Activated CD8-positive, alpha-beta memory T cell treated with anti-CD3 and anti-CD28 coated beads for 36 hours (primary cell): Measurements from ENCODE around the gene SETD4. TPM values are rescaled to one million over a fixed set of nuclear protein-coding genes. Genes with fewer than 3 reads are reported as not detected.

Experiments used
- CTCF ChIA-PET: fragments of 350-600 bp; sonication (Branson Sonifier 250); formaldehyde crosslinking; loops from one replicate; lab custom pipeline; 2021; ENCODE audit warnings: antibody characterized with exemption; lab: Charles Lee
- POLR2A ChIA-PET: fragments of 350-600 bp; sonication (Branson Sonifier 250); formaldehyde crosslinking; loops from one replicate; lab custom pipeline; 2021; ENCODE audit warnings: antibody characterized with exemption; lab: Charles Lee
- total RNA-seq, 2 experiments: library from RNA; stranded (reverse); gene quantifications; one replicate each; pipeline ENCODE4 v1.2.3, GENCODE V29; 2021

Gene SETD4
- total RNA-seq, 2 experiments from 2014 or later: 16.0 to 18.2 TPM

- POLR2A ChIA-PET: no interaction called here
- CTCF ChIA-PET: interaction anchor here (0.8 to 1.6 kb wide), 7 partner anchors 8 to 1283 kb away, joined by 3 to 5 read pairs (median 3); no protein-coding TSS in a partner anchor
Measured at GRCh38 chr21:36028127-36029069, 31.9 kb downstream of the SETD4 start.

- ChIA-PET CTCF (interaction anchor here (0.8 to 1.4 kb wide), 4 partner anchors 8 to 804 kb away, joined by 3 to 4 read pairs (median 3); no protein-coding TSS in a partner anchor), POLR2A (no interaction called here)
Measured at GRCh38 chr21:36027347-36027746, 33.0 kb downstream of the SETD4 start.

GRCh38 chr21:36024782-36025181, 35.5 kb downstream of the SETD4 start:
- ChIA-PET CTCF (no interaction called here), POLR2A (no interaction called here)

- POLR2A ChIA-PET: no interaction called here
- CTCF ChIA-PET: no interaction called here
Measured at GRCh38 chr21:36023092-36023480, 37.2 kb downstream of the SETD4 start.

GRCh38 chr21:36022427-36023091, 37.8 kb downstream of the SETD4 start:
- POLR2A ChIA-PET: interaction anchor here (0.5 kb wide), 1 partner anchor 163 kb away, joined by 3 read pairs; no protein-coding TSS in a partner anchor
- CTCF ChIA-PET: no interaction called here

DNA sequence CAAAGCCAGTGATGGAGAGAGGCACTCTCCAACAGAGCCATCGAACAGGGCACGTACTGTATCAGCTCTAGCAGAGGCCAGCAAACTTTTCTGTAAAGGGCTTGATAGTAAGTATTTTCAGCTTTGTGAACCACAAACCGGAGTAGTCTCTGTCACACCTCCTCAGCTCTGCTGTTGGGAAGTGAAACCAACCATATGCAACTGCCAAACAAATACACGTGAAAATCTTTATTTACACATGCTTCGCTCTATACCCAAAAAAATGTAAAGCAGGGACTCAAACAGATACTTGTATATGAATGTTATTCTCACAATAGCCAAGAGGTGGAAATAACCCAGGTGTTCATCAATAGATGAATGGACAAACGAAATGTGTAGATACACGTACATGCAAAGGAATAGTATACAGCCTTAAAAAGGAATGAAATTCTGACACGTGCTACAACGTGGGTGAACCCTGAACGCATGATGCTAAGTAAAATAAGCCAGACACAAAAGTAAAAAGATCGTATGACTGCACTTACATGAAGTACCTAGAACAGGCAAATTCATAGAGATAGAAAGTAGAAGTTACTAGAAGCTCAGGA, 39.0 kb downstream of the SETD4 start:
- POLR2A ChIA-PET: no interaction called here
- CTCF ChIA-PET: no interaction called here

DNA sequence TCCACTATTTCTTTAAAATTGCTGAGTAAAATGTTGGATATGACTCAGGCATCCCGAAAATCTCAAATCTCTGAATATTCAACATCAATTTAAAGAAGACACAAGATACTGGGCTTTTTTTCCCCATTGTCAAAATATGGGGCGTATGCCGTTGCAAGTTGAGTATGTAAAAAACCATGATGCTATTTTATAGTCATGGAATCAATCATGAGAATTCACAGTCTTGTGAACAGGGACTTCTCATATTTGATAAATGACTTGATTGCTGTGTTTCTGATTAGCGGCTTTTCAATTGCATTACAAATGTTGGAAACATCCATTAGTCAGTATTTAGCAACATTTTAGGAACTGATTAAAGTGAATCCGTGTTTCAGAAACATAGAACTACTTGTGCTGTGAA, 45.3 kb downstream of the SETD4 start:
- ChIA-PET CTCF (no interaction called here), POLR2A (no interaction called here)

GRCh38 chr21:36010801-36011200, 49.5 kb downstream of the SETD4 start:
- POLR2A ChIA-PET: no interaction called here
- CTCF ChIA-PET: no interaction called here

DNA sequence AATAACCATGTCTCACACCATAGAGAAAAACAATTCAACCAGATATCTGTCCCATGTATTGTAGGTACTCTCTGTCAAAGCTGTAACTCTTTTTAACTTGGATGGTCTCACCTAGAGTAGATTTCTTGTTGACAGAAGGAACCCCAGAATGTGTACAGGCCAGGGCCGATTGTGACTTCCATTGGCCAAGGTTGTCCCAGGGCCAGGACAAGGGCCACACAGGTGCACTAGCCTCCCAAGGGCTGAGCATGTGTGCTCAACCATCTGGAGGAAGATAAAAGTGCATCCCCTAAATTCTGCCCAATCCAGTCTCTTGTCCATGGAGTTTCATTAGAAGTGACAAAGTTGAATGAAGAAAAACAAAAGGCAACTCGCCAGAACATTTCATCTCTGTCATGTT, 51.8 kb downstream of the SETD4 start:
- CTCF ChIA-PET: no interaction called here
- POLR2A ChIA-PET: no interaction called here

GRCh38 chr21:36005879-36006400, 54.4 kb downstream of the SETD4 start:
- ChIA-PET POLR2A (no interaction called here), CTCF (no interaction called here)

DNA sequence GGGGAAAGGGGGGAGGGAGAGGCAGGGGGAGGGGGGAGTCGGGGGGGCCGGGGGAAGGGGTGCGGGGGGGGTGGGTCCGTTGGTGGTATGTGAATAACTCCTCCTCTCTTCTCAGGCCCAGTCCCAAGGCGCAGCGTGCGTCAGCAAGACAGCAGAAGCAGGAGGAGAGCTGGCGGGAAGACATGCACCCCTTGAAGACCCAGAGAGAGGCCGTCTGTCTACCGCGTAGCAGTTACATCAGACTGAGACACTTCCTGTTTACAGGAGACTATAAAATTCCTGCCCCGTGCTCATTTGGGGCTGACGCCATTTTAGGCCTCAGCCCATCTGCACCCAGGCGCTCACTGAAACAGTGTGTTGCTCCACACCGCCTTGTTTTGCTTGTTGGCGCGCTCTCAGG, 55.3 kb downstream of the SETD4 start:
- POLR2A ChIA-PET: no interaction called here
- CTCF ChIA-PET: no interaction called here

DNA sequence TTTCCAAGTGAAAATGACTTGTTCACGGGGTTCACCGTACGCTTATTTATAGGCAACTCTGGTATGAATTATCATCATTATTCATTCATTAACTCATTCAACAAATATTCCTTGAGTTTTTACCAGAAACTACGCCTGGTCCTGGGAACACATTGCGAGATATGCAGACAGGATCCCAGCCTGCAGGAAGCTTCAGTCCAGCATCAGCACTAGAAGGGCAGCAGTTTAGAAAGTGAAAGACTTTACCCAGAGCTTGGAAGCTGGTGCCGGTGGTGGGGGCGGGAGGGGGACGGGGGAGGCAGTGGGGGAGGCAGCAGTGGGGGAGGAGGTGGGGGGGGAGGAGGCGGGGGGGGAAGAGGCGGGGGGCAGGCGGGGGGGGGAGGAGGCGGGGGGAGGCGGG, 55.9 kb downstream of the SETD4 start:
- CTCF ChIA-PET: no interaction called here

DNA sequence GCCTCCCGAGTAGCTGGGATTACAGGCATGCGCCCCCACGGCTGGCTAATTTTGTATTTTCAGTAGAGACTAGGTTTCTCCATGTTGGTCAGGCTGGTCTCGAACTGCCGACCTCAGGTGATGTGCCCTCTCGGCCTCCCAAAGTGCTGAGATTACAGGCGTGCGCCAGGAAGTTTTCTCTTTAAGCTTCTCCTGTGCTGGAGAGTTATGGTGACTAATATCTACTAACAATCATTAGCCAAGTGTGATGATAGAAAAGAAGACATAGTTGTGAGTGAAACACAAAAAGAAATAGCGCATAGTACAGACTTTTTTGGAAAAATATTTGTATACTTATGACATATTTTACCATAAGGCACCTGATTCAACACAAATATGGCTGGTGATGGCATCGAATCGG, 56.5 kb downstream of the SETD4 start:
- POLR2A ChIA-PET: no interaction called here

More for the DNA sequence above, 55.9 kb downstream of the SETD4 start:
- POLR2A ChIA-PET: no interaction called here

GRCh38 chr21:35996217-35996616, 64.1 kb downstream of the SETD4 start:
- ChIA-PET POLR2A (no interaction called here), CTCF (interaction anchor here (0.6 kb wide), 1 partner anchor 317 kb away, joined by 4 read pairs; no protein-coding TSS in a partner anchor)

More for the DNA sequence above, 56.5 kb downstream of the SETD4 start:
- CTCF ChIA-PET: no interaction called here

DNA sequence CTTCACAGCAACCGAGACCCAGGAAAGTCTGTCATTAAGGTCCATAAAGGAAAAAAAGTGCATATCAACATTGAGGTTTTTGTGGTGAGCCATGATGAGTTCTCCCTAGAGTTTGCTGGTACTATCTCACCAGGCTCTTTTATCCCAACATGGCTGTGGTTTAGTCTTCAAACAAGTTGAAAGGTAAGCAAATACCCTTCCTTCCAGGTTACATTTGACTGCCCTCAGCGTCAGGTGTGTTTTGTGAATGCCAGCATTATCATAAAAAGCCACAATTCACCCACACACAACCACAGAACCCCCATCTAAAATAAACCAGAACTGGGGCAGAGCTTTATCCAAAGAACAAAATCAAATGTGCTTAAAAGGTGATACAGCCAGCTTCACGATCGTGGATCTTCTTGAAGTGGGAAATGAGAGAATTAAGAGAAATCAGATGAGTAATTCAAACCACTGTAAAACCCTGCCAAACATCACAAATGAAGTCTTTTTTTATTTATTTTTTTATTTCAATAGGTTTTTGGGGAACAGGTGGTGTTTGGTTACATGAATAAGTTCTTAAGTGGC, 64.7 kb downstream of the SETD4 start:
- CTCF ChIA-PET: no interaction called here
- POLR2A ChIA-PET: no interaction called here

GRCh38 chr21:35994613-35995012, 65.7 kb downstream of the SETD4 start:
- ChIA-PET CTCF (no interaction called here), POLR2A (no interaction called here)

GRCh38 chr21:35993875-35994490, 66.3 kb downstream of the SETD4 start:
- CTCF ChIA-PET: no interaction called here
- POLR2A ChIA-PET: no interaction called here

- POLR2A ChIA-PET: no interaction called here
- CTCF ChIA-PET: no interaction called here
Measured at GRCh38 chr21:35991131-35991530, 69.2 kb downstream of the SETD4 start.

DNA sequence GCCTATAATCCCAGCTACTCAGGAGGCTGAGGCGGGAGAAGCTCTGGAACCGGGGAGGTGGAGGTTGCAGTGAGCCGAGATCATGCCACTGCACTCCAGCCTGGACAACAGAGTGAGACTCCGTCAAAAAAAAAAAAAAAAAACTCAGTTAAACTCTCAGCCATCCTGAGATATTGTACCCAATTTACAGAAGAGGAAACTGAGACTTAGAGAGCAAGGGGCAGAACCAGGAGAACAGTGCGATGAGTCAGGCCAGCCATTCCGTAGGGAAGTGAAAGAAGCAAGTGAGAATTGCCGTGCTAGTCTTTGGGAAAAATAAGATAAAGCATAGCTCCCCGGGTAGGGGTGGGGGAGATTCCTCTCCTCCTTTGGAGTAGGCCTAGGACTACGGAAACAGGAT, 69.7 kb downstream of the SETD4 start:
- ChIA-PET CTCF (no interaction called here), POLR2A (no interaction called here)
